Measurements from ENCODE around the gene B4GALT1.

GRCh38 chr9:33081128-33081851 is 85.8 kb downstream of the B4GALT1 start:
- TF ChIP-seq, protein P1, sequence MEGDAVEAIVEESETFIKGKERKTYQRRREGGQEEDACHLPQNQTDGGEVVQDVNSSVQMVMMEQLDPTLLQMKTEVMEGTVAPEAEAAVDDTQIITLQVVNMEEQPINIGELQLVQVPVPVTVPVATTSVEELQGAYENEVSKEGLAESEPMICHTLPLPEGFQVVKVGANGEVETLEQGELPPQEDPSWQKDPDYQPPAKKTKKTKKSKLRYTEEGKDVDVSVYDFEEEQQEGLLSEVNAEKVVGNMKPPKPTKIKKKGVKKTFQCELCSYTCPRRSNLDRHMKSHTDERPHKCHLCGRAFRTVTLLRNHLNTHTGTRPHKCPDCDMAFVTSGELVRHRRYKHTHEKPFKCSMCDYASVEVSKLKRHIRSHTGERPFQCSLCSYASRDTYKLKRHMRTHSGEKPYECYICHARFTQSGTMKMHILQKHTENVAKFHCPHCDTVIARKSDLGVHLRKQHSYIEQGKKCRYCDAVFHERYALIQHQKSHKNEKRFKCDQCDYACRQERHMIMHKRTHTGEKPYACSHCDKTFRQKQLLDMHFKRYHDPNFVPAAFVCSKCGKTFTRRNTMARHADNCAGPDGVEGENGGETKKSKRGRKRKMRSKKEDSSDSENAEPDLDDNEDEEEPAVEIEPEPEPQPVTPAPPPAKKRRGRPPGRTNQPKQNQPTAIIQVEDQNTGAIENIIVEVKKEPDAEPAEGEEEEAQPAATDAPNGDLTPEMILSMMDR (IDR thresholded peaks at IDR 0.05) = peak; percentile 90
- TF ChIP-seq EZH2 (IDR thresholded peaks at IDR 0.05) = no peak

Data from neural progenitor cell (in vitro differentiated cells).